Measurements from ENCODE around the gene CRYBB2. TPM values are rescaled to one million over a fixed set of nuclear protein-coding genes. Genes with fewer than 3 reads are reported as not detected.

The CRYBB2 gene
- 1 to 10 TPM in 3 of 4 donors, not detected in 1; 1.6 to 9.9 (median 2.7) TPM for total RNA-seq

DNA sequence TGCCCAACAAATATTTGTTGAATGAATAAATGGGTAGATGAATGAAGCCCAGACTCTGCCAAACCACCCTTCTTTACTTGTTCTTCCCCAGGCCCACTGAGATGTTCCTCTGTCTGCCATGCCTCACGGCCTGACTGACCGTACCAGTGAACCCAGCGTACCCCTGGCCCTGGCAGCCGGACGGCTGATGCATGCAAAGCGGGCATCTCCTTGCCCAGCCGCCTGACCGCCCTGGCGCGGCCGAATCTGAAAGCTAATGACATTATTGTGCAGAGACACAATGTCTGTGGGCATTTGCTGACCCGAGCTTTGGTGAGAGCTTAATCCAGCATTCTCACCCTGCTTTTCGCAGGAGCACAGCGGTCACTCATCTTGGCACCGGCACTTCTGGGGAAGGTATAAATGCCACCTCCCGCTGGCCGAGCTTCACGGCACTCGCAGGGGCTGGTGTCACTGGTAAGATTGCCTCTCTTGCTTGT, at the start of gene CRYBB2:
CRYBB2 (plus strand) TSS at position 429 of the 479 bp plus-strand sequence. CDS start 1,791 bp downstream, outside the sequence.
- DNase-seq = no peak
- Histone ChIP-seq H3K4me3 (no peak within 1 kb of the TSS), H3K27me3 (no peaks in the 10 kb centered on the region), H3K27ac (no peak within 1 kb of the TSS), H3K9me3 (no peaks in the 10 kb centered on the region), H3K36me3 (no peaks in the 10 kb centered on the region), H3K4me1 (no peaks in the 10 kb centered on the region)
- TF ChIP-seq POLR2A (IDR thresholded peaks at IDR 0.05) = no peak
- TF ChIP-seq CTCF (IDR thresholded peaks at IDR 0.05) = no peak

- Histone ChIP-seq H3K36me3 (peaks cover 0 to 41% (median 0%) of the 10 kb centered on the region in 3 donors), H3K27me3 (no peaks in the 10 kb centered on the region), H3K9me3 (no peaks in the 10 kb centered on the region), H3K27ac (no peak overlapping the region), H3K4me1 (no peaks in the 10 kb centered on the region), H3K4me3 (no peak overlapping the region)
- no peak for DNase-seq
- TF ChIP-seq CTCF (IDR thresholded peaks at IDR 0.05) = no peak
- TF ChIP-seq POLR2A (IDR thresholded peaks at IDR 0.05) = no peak
Observed at GRCh38 chr22:25170426-25170980, 48.9 kb upstream of the CRYBB2 start.

DNA sequence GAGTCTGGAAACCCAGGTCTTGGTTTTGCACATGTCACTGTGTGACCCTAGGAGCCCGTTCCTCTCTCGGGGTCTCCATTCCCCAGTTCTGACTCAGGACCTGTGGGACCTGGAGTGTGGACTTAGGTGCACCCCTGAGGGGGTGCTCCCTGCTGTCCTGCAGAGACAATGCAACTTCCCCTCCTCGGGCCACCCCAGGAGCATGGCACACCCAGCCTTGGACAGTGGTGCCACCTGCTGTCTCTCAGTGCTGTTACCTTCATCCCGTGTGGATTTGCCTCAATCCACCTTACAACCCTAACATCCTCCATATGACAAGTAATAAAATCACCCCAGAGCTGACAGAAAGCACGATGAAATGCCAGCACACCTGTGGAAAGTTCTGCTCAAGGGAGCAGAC, 47.3 kb upstream of the CRYBB2 start:
- H3K36me3 ChIP-seq = peaks cover 0 to 58% (median 0%) of the 10 kb centered on the region in 3 donors
- no peak for DNase-seq
- no peak overlapping the region for H3K27ac ChIP-seq
- no peaks in the 10 kb centered on the region for H3K9me3 ChIP-seq
- H3K27me3 ChIP-seq = no peaks in the 10 kb centered on the region
- no peak overlapping the region for H3K4me3 ChIP-seq
- no peaks in the 10 kb centered on the region for H3K4me1 ChIP-seq
- TF ChIP-seq POLR2A (IDR thresholded peaks at IDR 0.05) (no peak), CTCF (IDR thresholded peaks at IDR 0.05) (peak in 4 of 6 experiments; percentile 8 to 58 (median 56))

- no peak overlapping the region for H3K4me3 ChIP-seq
- TF ChIP-seq CTCF (IDR thresholded peaks at IDR 0.05) = no peak
- no peak for TF ChIP-seq POLR2A (IDR thresholded peaks at IDR 0.05)
- no peaks in the 10 kb centered on the region for H3K27me3 ChIP-seq
- no peak for DNase-seq
- peaks cover 0 to 78% (median 0%) of the 10 kb centered on the region in 3 donors for H3K36me3 ChIP-seq
- H3K9me3 ChIP-seq = no peaks in the 10 kb centered on the region
- H3K4me1 ChIP-seq = no peaks in the 10 kb centered on the region
- H3K27ac ChIP-seq = no peak overlapping the region
Observed at GRCh38 chr22:25174156-25174887, 45.1 kb upstream of the CRYBB2 start.

DNA sequence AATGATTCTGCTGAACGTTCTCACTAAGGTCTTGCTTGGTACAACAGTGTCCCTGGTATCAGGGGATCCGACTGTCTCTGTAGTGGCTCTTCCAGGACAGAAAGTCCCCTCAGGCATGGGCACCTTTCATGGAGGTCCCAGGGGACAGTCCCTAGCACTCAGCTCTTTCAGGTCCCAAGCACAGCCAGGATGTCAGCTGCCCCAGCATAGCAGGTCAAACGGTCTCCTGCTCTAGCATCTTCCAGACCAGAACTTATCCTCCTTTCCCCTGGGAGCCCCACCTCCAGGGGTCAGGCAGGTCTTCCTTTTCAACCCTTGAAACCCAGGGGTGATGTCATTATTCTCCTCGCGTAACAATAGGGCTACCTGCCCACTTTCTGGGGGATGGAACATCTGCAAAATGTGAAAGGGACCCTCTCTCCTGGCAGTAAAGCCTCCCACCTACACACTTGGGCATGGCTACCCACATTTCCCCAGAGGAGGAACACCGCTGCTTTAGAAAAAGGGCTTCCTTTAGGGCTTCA, 44.5 kb upstream of the CRYBB2 start:
- peaks cover 0 to 83% (median 0%) of the 10 kb centered on the region in 3 donors for H3K36me3 ChIP-seq

More for the DNA sequence above, 44.5 kb upstream of the CRYBB2 start:
- Histone ChIP-seq H3K4me3 (no peak overlapping the region), H3K9me3 (peaks cover 0 to 4% (median 0%) of the 10 kb centered on the region in 4 donors), H3K27ac (no peak overlapping the region), H3K4me1 (no peaks in the 10 kb centered on the region), H3K27me3 (no peaks in the 10 kb centered on the region)
- DNase-seq = no peak
- TF ChIP-seq POLR2A (IDR thresholded peaks at IDR 0.05) = no peak
- TF ChIP-seq CTCF (IDR thresholded peaks at IDR 0.05) = no peak

Data from Peyer's patch (tissue), 4 donors.